PC-3 (cell line): Measurements from ENCODE around the gene PCDH19. TPM values are rescaled to one million over a fixed set of nuclear protein-coding genes. Genes with fewer than 3 reads are reported as not detected.

Experiments used
- ATAC-seq: fragments of 200-7000 bp; cut with Tn5 transposase; 2 replicates; pipeline ENCODE4 v1.9.1; 2020; ENCODE audit warnings: mild to moderate bottlenecking, moderate library complexity
- Bru-seq: library from RNA; stranded (reverse); fragments of 400-500 nt; gene quantifications from one replicate; lab custom pipeline; 2021; lab: Mats Ljungman, UMichigan
- BruChase-seq, 2 experiments: library from RNA; stranded (reverse); fragments of 400-500 nt; gene quantifications; one replicate each; lab custom pipeline; 2021; lab: Mats Ljungman, UMichigan
- BruUV-seq: library from RNA; stranded (reverse); fragments of 400-500 nt; replicated peaks from 2 replicates; lab custom pipeline; 2021; lab: Mats Ljungman, UMichigan
- CTCF ChIA-PET: fragments of 300-600 bp; sonication (Branson Sonifier 250); formaldehyde crosslinking; loops from one replicate; lab custom pipeline; 2022; ENCODE audit warnings: antibody characterized with exemption; lab: Charles Lee
- POLR2A ChIA-PET: fragments of 300-600 bp; sonication (Branson Sonifier 250); formaldehyde crosslinking; loops from one replicate; lab custom pipeline; 2022; ENCODE audit warnings: antibody characterized with exemption; ENCODE audit not compliant: unreplicated experiment; lab: Charles Lee
- DNase-seq: peaks from one replicate; pipeline ENCODE4 v3.0.0-alpha.2; 2015
- H2AFZ ChIP-seq: fragments of 300-600 bp; sonication (generic); 2 replicates; pipeline ENCODE4 v1.6.0; 2016; ENCODE audit warnings: antibody characterized with exemption, low read length
- H3F3A ChIP-seq: fragments of 300-600 bp; sonication (generic); one replicate; pipeline ENCODE4 v1.6.0; 2017; ENCODE audit warnings: antibody characterized with exemption, low read length, control low read depth, mild to moderate bottlenecking; ENCODE audit not compliant: unreplicated experiment
- H3K27ac ChIP-seq: fragments of 300-600 bp; sonication (generic); 2 replicates; pipeline ENCODE4 v1.5.1; 2016; ENCODE audit warnings: mild to moderate bottlenecking, low read length
- H3K27me3 ChIP-seq: fragments of 300-600 bp; sonication (generic); 2 replicates; pipeline ENCODE4 v1.6.1; 2016; ENCODE audit warnings: low read length, mixed read lengths
- H3K36me3 ChIP-seq: fragments of 300-600 bp; sonication (generic); 2 replicates; pipeline ENCODE4 v1.6.1; 2016; ENCODE audit warnings: low read depth, mixed run types, low read length, mixed read lengths
- H3K4me1 ChIP-seq: fragments of 300-600 bp; sonication (generic); 2 replicates; pipeline ENCODE4 v1.5.1; 2016; ENCODE audit warnings: low read length; ENCODE audit not compliant: insufficient read depth
- H3K4me2 ChIP-seq: fragments of 300-600 bp; sonication (generic); 2 replicates; pipeline ENCODE4 v1.6.0; 2016; ENCODE audit warnings: low read length
- H3K4me3 ChIP-seq: fragments of 300-600 bp; sonication (generic); 2 replicates; pipeline ENCODE4 v1.5.1; 2016; ENCODE audit warnings: mild to moderate bottlenecking, low read length, mixed read lengths
- H3K79me2 ChIP-seq: fragments of 300-600 bp; sonication (generic); 2 replicates; pipeline ENCODE4 v1.6.1; 2017; ENCODE audit warnings: low read length, mixed read lengths
- H3K9ac ChIP-seq: fragments of 300-600 bp; sonication (generic); 2 replicates; pipeline ENCODE4 v1.6.0; 2016; ENCODE audit warnings: mild to moderate bottlenecking, low read length
- H3K9me2 ChIP-seq: fragments of 300-600 bp; sonication (generic); replicated peaks from 2 replicates; pipeline ENCODE4 v1.6.1; 2016; ENCODE audit warnings: mixed run types, low read length, mixed read lengths
- H3K9me3 ChIP-seq: fragments of 300-600 bp; sonication (generic); 2 replicates; pipeline ENCODE4 v1.6.1; 2016; ENCODE audit warnings: low read length, mixed read lengths
- H4K20me1 ChIP-seq: fragments of 300-600 bp; sonication (generic); 2 replicates; pipeline ENCODE4 v1.6.1; 2016; ENCODE audit warnings: low read length, mixed read lengths
- EZH2 ChIP-seq: fragments of 300-600 bp; sonication (generic); IDR thresholded peaks from one replicate; pipeline ENCODE4 v1.6.1; 2017; ENCODE audit warnings: antibody characterized with exemption, mild to moderate bottlenecking, low read length; ENCODE audit not compliant: unreplicated experiment
- EZH2phosphoT487 ChIP-seq: fragments of 300-600 bp; sonication (generic); IDR thresholded peaks from 2 replicates; pipeline ENCODE4 v1.6.1; 2018; ENCODE audit warnings: mild to moderate bottlenecking, antibody characterized with exemption, low read length, borderline replicate concordance
- intact Hi-C: fragments of 100-400 bp; cut with micrococcal nuclease; formaldehyde crosslinking; loops from 2 replicates; pipeline ENCODE4 v1.9.0; 2023
- long read RNA-seq: library from polyadenylated mRNA; unstranded; transcript quantifications from one replicate; pipeline ENCODE4 v2.0.0, GENCODE V29; 2021; ENCODE audit not compliant: unreplicated experiment
- total RNA-seq: library from RNA; depleted of rRNA; stranded (reverse); fragments of >200 nt; gene quantifications from 2 replicates; pipeline ENCODE4 v1.2.3, GENCODE V29; 2014; rRNA removed
- TF ChIP-seq, protein P1 (sequence below): fragments of 300-600 bp; sonication (generic); conservative IDR thresholded peaks from 2 replicates; pipeline ENCODE4 v1.5.1; 2017; ENCODE audit warnings: antibody characterized with exemption, low read depth, mild to moderate bottlenecking, low read length

PCDH19 gene, protein sequence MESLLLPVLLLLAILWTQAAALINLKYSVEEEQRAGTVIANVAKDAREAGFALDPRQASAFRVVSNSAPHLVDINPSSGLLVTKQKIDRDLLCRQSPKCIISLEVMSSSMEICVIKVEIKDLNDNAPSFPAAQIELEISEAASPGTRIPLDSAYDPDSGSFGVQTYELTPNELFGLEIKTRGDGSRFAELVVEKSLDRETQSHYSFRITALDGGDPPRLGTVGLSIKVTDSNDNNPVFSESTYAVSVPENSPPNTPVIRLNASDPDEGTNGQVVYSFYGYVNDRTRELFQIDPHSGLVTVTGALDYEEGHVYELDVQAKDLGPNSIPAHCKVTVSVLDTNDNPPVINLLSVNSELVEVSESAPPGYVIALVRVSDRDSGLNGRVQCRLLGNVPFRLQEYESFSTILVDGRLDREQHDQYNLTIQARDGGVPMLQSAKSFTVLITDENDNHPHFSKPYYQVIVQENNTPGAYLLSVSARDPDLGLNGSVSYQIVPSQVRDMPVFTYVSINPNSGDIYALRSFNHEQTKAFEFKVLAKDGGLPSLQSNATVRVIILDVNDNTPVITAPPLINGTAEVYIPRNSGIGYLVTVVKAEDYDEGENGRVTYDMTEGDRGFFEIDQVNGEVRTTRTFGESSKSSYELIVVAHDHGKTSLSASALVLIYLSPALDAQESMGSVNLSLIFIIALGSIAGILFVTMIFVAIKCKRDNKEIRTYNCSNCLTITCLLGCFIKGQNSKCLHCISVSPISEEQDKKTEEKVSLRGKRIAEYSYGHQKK (N-terminal part only)
- total RNA-seq (not detected in 2 replicates), Bru-seq, nascent RNA (percentile 6 among the genes with signal in this experiment), BruChase-seq, experiment 1, labeled RNA remaining after a 6-hour chase (percentile 7 among the genes with signal in this experiment), BruChase-seq, experiment 2, labeled RNA remaining after a 2-hour chase (percentile 8 among the genes with signal in this experiment)
- long read RNA-seq, full-length matches to known transcripts = 1 of 1 reads
- long read RNA-seq, partial matches to known transcripts = 0 of 1 reads
- long read RNA-seq, other reads (novel, unspliced or antisense) = 0 of 1 reads

DNA sequence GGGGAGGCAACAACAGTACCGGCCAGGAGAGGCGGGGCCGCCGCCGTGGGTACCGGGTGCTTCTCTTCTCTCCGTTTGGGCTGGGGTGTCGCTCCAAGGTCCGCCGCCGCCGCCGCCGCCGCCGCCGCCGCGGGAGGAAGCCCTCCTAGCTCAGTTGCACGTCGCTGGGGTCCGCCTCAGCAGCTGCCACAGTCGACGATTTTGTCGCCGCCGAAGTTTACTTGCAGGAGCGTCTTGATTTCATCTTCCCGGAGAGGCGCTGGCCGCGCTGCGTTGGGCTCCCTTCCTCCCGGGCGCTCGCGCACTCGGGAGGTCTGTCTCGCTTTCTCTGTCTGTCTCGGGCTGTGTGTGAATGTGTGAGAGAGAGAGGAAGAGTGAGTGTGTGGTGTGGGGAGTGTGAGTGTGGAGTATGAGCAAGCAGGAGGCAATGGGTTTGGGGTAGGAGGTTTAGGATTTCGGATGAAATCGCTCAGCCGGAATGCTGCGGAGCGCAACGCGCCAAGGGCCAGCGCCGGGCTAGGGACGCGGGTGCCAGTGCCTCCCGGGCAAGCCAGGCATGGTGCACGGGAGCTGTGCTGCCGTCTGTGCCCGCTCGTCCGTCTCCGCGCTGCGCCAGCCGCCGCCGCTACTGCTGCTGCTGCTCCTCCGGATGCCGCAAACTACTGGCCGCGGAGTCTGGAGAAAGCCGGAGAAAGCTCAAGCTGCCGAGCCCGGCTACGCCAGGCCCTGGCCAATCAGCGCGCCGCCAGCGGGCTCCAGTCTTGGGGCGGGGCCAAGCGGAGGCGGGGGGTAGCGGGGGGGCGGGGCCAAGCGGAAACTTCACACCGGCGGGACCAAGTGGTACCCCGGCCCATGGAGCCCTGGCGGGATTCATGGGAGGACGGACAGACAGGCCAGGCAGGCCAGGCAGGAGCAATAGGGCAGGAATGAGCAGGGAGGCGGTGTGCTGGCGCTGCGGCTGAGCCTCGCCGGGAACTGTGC, at the start of gene PCDH19:
Gene PCDH19, minus strand, starts transcription at position 664 of the 981 bp plus-strand sequence. CDS start 1,676 bp downstream, outside the sequence.
- Histone ChIP-seq H3K4me3 (peak within 1 kb of the TSS; percentile 64), H3K27ac (no peak within 1 kb of the TSS), H3K9ac (no peak within 1 kb of the TSS), H3K79me2 (no peaks in the 10 kb centered on the region), H3K36me3 (no peaks in the 10 kb centered on the region), H4K20me1 (no peaks in the 10 kb centered on the region), H3K4me2 (peak within 1 kb of the TSS; percentile 86), H3K27me3 (peaks cover 27% of the 10 kb centered on the region), H3K4me1 (no peaks in the 10 kb centered on the region), H2AFZ (peak within 1 kb of the TSS; percentile 75), H3K9me3 (no peaks in the 10 kb centered on the region), H3F3A (no peaks in the 10 kb centered on the region), H3K9me2 (no peaks in the 10 kb centered on the region)
- ChIA-PET POLR2A (no interaction called here), CTCF (no interaction called here)
- DNase-seq = peak; percentile 57
- intact Hi-C loops = loop anchor here (5.0 kb wide), 1 partner anchor 1108 kb away; no protein-coding TSS in a partner anchor
- BruUV-seq = no TSS peak
- TF ChIP-seq, protein P1, sequence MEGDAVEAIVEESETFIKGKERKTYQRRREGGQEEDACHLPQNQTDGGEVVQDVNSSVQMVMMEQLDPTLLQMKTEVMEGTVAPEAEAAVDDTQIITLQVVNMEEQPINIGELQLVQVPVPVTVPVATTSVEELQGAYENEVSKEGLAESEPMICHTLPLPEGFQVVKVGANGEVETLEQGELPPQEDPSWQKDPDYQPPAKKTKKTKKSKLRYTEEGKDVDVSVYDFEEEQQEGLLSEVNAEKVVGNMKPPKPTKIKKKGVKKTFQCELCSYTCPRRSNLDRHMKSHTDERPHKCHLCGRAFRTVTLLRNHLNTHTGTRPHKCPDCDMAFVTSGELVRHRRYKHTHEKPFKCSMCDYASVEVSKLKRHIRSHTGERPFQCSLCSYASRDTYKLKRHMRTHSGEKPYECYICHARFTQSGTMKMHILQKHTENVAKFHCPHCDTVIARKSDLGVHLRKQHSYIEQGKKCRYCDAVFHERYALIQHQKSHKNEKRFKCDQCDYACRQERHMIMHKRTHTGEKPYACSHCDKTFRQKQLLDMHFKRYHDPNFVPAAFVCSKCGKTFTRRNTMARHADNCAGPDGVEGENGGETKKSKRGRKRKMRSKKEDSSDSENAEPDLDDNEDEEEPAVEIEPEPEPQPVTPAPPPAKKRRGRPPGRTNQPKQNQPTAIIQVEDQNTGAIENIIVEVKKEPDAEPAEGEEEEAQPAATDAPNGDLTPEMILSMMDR = no peak
- TF ChIP-seq EZH2 (no peak), EZH2phosphoT487 (no peak)
- peak; percentile 81 for ATAC-seq

DNA sequence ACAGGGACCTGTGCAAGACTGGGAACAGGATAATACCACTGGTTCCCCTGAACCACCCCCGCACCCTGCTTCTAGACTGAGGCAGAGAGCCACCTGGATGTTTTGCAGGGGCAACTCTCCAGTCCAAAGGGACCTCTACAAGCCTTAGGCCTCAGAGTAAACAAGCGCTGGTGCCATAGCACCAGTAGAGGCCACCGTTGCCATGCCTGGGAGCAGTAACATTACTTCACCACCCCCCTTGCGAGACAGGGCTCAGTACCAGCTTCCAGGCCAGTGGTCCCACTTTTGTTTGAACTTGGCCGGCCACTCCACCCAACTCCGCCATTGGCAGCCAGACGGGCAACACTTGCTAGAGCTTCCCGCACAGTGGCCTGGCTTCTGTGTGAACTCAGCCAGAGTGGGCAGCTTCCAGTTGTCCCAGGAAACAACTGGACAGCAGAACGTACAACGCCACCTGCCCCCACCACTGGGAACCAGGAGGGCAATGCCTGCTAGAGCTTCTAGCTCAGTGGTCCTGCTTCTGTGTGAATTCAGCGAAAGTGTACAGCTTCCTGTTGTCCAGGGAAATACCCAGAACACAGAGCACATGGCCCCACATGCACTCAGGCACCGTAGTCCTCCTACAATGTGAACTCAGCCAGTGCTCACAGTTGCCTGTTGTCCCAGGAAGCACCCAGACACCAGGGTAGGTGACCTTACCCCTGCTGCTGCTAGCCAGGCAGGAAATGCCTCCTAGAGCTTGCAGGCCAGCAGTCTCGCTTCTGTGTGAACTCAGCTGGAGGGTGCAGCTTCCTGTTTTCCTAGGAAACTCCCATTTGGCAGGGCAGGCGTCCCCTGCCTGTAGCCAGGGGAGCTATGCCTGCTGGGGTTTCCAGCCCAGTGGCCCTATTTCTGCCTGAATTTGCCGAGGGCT, 39.9 kb upstream of the PCDH19 start:
- Histone ChIP-seq H3K27ac (no peak overlapping the region), H3K9me2 (no peaks in the 10 kb centered on the region), H3K4me1 (no peaks in the 10 kb centered on the region; the same call in 1 of the 2 replicates), H4K20me1 (no peaks in the 10 kb centered on the region), H3K4me3 (no peak overlapping the region), H3K9ac (no peak overlapping the region), H3K36me3 (no peaks in the 10 kb centered on the region), H3K79me2 (no peaks in the 10 kb centered on the region), H3K4me2 (no peak overlapping the region), H2AFZ (0 out of 2 replicates have a peak overlapping the region, but pooled peaks have one; percentile 13), H3K27me3 (no peaks in the 10 kb centered on the region), H3F3A (no peaks in the 10 kb centered on the region), H3K9me3 (no peaks in the 10 kb centered on the region)
- TF ChIP-seq EZH2 = no peak
- TF ChIP-seq EZH2phosphoT487 = no peak
- TF ChIP-seq, protein P1 = no peak
- intact Hi-C loops = no loop called here
- ChIA-PET POLR2A (no interaction called here), CTCF (no interaction called here)
- no TSS peak for BruUV-seq
- DNase-seq = peak; percentile 22
- no peak for ATAC-seq
